ENCODE results near the gene NHSL1.

NHSL1 gene

GRCh38 chr6:138456401-138456790, 42.9 kb downstream of the NHSL1 start:
- Histone ChIP-seq H3K27ac (ENCODE audit: low read depth, low read length) (no peak overlapping the region), H3K27me3 (ENCODE audit: low read length) (no peaks in the 10 kb centered on the region), H3K9me3 (ENCODE audit: insufficient read depth, low read length) (no peaks in the 10 kb centered on the region), H3K9ac (ENCODE audit: low read length) (no peak overlapping the region), H3K4me2 (ENCODE audit: low read depth, low read length, poor library complexity, severe bottlenecking) (no peak overlapping the region), H4K20me1 (ENCODE audit: low read depth, low read length) (no peaks in the 10 kb centered on the region), H3K4me3 (ENCODE audit: insufficient read depth, low read length, poor library complexity, severe bottlenecking) (no peak overlapping the region), H3K79me2 (ENCODE audit: insufficient read depth, low read length) (no peaks in the 10 kb centered on the region), H3K36me3 (ENCODE audit: low read length) (no peaks in the 10 kb centered on the region), H2AFZ (ENCODE audit: low read depth, low read length, severe bottlenecking) (no peak overlapping the region), H3K9me2 (replicated peaks; ENCODE audit: insufficient read depth, low read length) (no peaks in the 10 kb centered on the region), H3F3A (ENCODE audit: insufficient read depth) (no peaks in the 10 kb centered on the region)
- TF ChIP-seq EZH2phosphoT487 (conservative IDR thresholded peaks at IDR 0.05; ENCODE audit: low read length) = no peak
- TF ChIP-seq, protein P1, sequence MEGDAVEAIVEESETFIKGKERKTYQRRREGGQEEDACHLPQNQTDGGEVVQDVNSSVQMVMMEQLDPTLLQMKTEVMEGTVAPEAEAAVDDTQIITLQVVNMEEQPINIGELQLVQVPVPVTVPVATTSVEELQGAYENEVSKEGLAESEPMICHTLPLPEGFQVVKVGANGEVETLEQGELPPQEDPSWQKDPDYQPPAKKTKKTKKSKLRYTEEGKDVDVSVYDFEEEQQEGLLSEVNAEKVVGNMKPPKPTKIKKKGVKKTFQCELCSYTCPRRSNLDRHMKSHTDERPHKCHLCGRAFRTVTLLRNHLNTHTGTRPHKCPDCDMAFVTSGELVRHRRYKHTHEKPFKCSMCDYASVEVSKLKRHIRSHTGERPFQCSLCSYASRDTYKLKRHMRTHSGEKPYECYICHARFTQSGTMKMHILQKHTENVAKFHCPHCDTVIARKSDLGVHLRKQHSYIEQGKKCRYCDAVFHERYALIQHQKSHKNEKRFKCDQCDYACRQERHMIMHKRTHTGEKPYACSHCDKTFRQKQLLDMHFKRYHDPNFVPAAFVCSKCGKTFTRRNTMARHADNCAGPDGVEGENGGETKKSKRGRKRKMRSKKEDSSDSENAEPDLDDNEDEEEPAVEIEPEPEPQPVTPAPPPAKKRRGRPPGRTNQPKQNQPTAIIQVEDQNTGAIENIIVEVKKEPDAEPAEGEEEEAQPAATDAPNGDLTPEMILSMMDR (IDR thresholded peaks at IDR 0.05; ENCODE audit: insufficient read depth, low read length, poor library complexity, severe bottlenecking) = no peak

GRCh38 chr6:138455746-138456400, 43.4 kb downstream of the NHSL1 start:
- Histone ChIP-seq H3K4me3 (ENCODE audit: insufficient read depth, low read length, poor library complexity, severe bottlenecking) (no peak overlapping the region), H3K4me2 (ENCODE audit: low read depth, low read length, poor library complexity, severe bottlenecking) (no peak overlapping the region), H3F3A (ENCODE audit: insufficient read depth) (no peaks in the 10 kb centered on the region), H3K9me3 (ENCODE audit: insufficient read depth, low read length) (no peaks in the 10 kb centered on the region), H3K36me3 (ENCODE audit: low read length) (no peaks in the 10 kb centered on the region), H2AFZ (ENCODE audit: low read depth, low read length, severe bottlenecking) (no peak overlapping the region), H3K79me2 (ENCODE audit: insufficient read depth, low read length) (no peaks in the 10 kb centered on the region), H3K27me3 (ENCODE audit: low read length) (no peaks in the 10 kb centered on the region), H3K27ac (ENCODE audit: low read depth, low read length) (no peak overlapping the region), H3K9ac (ENCODE audit: low read length) (no peak overlapping the region), H4K20me1 (ENCODE audit: low read depth, low read length) (no peaks in the 10 kb centered on the region), H3K9me2 (replicated peaks; ENCODE audit: insufficient read depth, low read length) (no peaks in the 10 kb centered on the region)
- TF ChIP-seq EZH2phosphoT487 (conservative IDR thresholded peaks at IDR 0.05; ENCODE audit: low read length) = no peak
- TF ChIP-seq, protein P1 (IDR thresholded peaks at IDR 0.05; ENCODE audit: insufficient read depth, low read length, poor library complexity, severe bottlenecking) = no peak

GRCh38 chr6:138454981-138455706, 44.1 kb downstream of the NHSL1 start:
- H3K4me2 ChIP-seq (ENCODE audit: low read depth, low read length, poor library complexity, severe bottlenecking) = no peak overlapping the region
- no peak overlapping the region for H3K9ac ChIP-seq (ENCODE audit: low read length)
- no peaks in the 10 kb centered on the region for H3K9me3 ChIP-seq (ENCODE audit: insufficient read depth, low read length)
- TF ChIP-seq, protein P1 (IDR thresholded peaks at IDR 0.05; ENCODE audit: insufficient read depth, low read length, poor library complexity, severe bottlenecking) = no peak
- TF ChIP-seq EZH2phosphoT487 (conservative IDR thresholded peaks at IDR 0.05; ENCODE audit: low read length) = no peak
- H3K4me3 ChIP-seq (ENCODE audit: insufficient read depth, low read length, poor library complexity, severe bottlenecking) = no peak overlapping the region
- no peak overlapping the region for H3K27ac ChIP-seq (ENCODE audit: low read depth, low read length)
- no peak overlapping the region for H2AFZ ChIP-seq (ENCODE audit: low read depth, low read length, severe bottlenecking)
- no peaks in the 10 kb centered on the region for H3K36me3 ChIP-seq (ENCODE audit: low read length)
- no peaks in the 10 kb centered on the region for H3K79me2 ChIP-seq (ENCODE audit: insufficient read depth, low read length)
- no peaks in the 10 kb centered on the region for H3K9me2 ChIP-seq (replicated peaks; ENCODE audit: insufficient read depth, low read length)
- no peaks in the 10 kb centered on the region for H4K20me1 ChIP-seq (ENCODE audit: low read depth, low read length)
- no peaks in the 10 kb centered on the region for H3K27me3 ChIP-seq (ENCODE audit: low read length)
- H3F3A ChIP-seq (ENCODE audit: insufficient read depth) = no peaks in the 10 kb centered on the region
